ENCODE measurements around the gene FOXS1. TPM values are rescaled to one million over a fixed set of nuclear protein-coding genes. Genes with fewer than 3 reads are reported as not detected.

The FOXS1 gene
- total and polyA plus RNA-seq, 9 donors: 4.5 to 11.7 (median 7.0) TPM

GRCh38 chr20:31861385-31862156 is 16.2 kb upstream of the FOXS1 start:
- Histone ChIP-seq H3K27me3 (ENCODE audit: control insufficient read depth, insufficient read depth, low read length) (peaks cover 32% of the 10 kb centered on the region), H3K9me3 (replicated peaks; ENCODE audit: control insufficient read depth, low read depth, low read length) (no peaks in the 10 kb centered on the region), H3K36me3 (ENCODE audit: control insufficient read depth, insufficient read depth, low read length) (no peaks in the 10 kb centered on the region), H3K4me1 (ENCODE audit: control insufficient read depth, insufficient read depth, low read length) (peaks cover 13% of the 10 kb centered on the region), H3K27ac (ENCODE audit: low read length) (no peak overlapping the region), H3K4me3 (ENCODE audit: low read length) (peak overlapping the region; percentile 47)
- WGBS (ENCODE audit: insufficient coverage): 3% methylated on average over 35 of the region's 60 CpGs
- peak; percentile 83 for DNase-seq

GRCh38 chr20:31861135-31861384 is 15.7 kb upstream of the FOXS1 start:
- DNase-seq: no peak
- H3K9me3 ChIP-seq (replicated peaks; ENCODE audit: control insufficient read depth, low read depth, low read length): no peaks in the 10 kb centered on the region
- peaks cover 13% of the 10 kb centered on the region for H3K4me1 ChIP-seq (ENCODE audit: control insufficient read depth, insufficient read depth, low read length)
- no peaks in the 10 kb centered on the region for H3K36me3 ChIP-seq (ENCODE audit: control insufficient read depth, insufficient read depth, low read length)
- under 1% methylated on average over 20 of the region's 20 CpGs for WGBS (ENCODE audit: insufficient coverage)
- peaks cover 34% of the 10 kb centered on the region for H3K27me3 ChIP-seq (ENCODE audit: control insufficient read depth, insufficient read depth, low read length)
- H3K4me3 ChIP-seq (ENCODE audit: low read length): peak overlapping the region; percentile 47
- H3K27ac ChIP-seq (ENCODE audit: low read length): no peak overlapping the region

DNA sequence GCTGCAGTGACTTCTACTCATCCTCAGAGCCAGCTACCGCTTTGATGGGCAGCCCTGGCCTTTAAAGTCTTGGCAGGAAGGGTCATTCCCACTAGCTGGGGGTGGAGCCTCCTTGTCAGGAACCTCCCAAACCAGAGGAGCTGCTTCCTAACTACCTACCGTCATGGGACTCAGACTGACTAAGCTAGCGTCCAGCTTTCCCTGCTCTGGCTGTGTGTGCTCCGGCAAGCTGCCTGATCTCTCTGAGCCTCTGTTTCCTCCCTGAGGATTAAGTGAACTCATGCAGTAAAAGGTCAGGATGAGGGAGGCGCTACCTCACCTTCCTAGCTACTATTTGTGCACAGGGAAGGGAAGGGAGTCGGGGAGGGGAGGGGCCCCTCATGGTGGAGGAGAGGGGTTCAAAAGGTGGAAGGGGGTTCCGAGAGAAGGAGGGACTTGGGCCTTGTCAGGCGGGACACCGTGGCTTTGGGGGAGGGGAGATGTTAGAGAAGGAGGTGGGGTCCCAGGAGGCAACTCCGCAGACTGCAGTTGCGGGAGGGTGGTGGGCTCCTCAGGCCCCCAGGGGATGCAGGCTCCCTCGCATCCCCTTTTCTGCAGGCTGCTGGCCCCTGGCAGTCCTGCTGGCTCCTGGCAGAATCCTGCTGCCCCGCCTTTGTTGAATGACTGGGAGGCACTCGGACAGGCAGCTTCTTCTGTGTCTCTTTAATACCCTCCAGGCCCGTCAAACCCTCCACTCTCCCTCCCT is 15.2 kb upstream of the FOXS1 start:
- no peaks in the 10 kb centered on the region for H3K9me3 ChIP-seq (replicated peaks; ENCODE audit: control insufficient read depth, low read depth, low read length)
- 5% methylated on average over 11 of the region's 15 CpGs for WGBS (ENCODE audit: insufficient coverage)
- H3K27me3 ChIP-seq (ENCODE audit: control insufficient read depth, insufficient read depth, low read length): peaks cover 34% of the 10 kb centered on the region
- H3K27ac ChIP-seq (ENCODE audit: low read length): no peak overlapping the region
- DNase-seq: peak; percentile 57
- peaks cover 13% of the 10 kb centered on the region for H3K4me1 ChIP-seq (ENCODE audit: control insufficient read depth, insufficient read depth, low read length)
- H3K4me3 ChIP-seq (ENCODE audit: low read length): peak overlapping the region; percentile 47
- H3K36me3 ChIP-seq (ENCODE audit: control insufficient read depth, insufficient read depth, low read length): no peaks in the 10 kb centered on the region

- no peaks in the 10 kb centered on the region for H3K36me3 ChIP-seq (ENCODE audit: control insufficient read depth, insufficient read depth, low read length)
- no peak for DNase-seq
- no peak overlapping the region for H3K4me3 ChIP-seq (ENCODE audit: low read length)
- H3K9me3 ChIP-seq (replicated peaks; ENCODE audit: control insufficient read depth, low read depth, low read length): no peaks in the 10 kb centered on the region
- peaks cover 34% of the 10 kb centered on the region for H3K27me3 ChIP-seq (ENCODE audit: control insufficient read depth, insufficient read depth, low read length)
- peaks cover 13% of the 10 kb centered on the region for H3K4me1 ChIP-seq (ENCODE audit: control insufficient read depth, insufficient read depth, low read length)
- 100% methylated on average over 1 of the region's 7 CpGs for WGBS (ENCODE audit: insufficient coverage)
- H3K27ac ChIP-seq (ENCODE audit: low read length): no peak overlapping the region
These were observed 14.6 kb upstream of the FOXS1 start for GRCh38 chr20:31859998-31860380.

DNA sequence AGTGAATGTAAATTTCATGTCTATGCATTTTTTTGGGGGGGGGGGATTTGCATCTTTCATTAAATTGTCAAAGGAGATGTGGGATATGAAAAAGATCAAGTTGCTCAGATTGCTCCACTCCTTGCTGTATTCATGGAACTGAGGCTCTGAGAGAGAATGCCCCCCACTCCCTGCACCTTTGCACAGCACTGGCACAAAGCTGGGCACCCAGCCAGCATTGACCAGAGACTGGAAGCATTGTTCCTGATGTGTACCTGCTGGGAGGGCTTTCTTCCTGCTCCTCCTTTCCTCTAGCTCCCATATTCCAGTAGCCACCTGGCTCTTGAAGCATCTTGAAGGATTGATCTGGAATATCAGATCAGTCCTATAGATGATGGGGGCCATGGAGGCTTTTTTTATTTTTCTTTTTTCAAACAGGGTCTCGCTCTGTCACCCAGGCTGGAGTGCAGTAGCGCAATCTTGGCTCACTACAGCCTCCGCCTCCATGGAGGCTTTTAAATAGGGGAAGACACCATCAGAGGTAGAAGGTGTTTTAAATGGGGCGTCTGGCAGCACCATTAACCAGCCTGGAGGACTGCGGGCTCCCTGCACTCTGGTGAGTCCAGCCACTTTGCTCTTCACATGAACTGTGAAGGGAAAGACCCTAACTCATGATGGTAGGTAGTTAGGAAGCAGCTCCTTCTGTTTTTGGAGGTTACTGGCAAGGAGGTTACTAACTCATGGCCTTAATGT is 14.0 kb upstream of the FOXS1 start:
- Histone ChIP-seq H3K27me3 (ENCODE audit: control insufficient read depth, insufficient read depth, low read length) (peaks cover 34% of the 10 kb centered on the region), H3K9me3 (replicated peaks; ENCODE audit: control insufficient read depth, low read depth, low read length) (no peaks in the 10 kb centered on the region), H3K36me3 (ENCODE audit: control insufficient read depth, insufficient read depth, low read length) (no peaks in the 10 kb centered on the region), H3K27ac (ENCODE audit: low read length) (no peak overlapping the region), H3K4me3 (ENCODE audit: low read length) (no peak overlapping the region), H3K4me1 (ENCODE audit: control insufficient read depth, insufficient read depth, low read length) (peaks cover 13% of the 10 kb centered on the region)
- WGBS (ENCODE audit: insufficient coverage): no CpG with 5 or more reads among the region's 5 CpGs
- no peak for DNase-seq

- WGBS (ENCODE audit: insufficient coverage): no CpG with 5 or more reads among the region's 3 CpGs
- DNase-seq: peak; percentile 66
- peaks cover 34% of the 10 kb centered on the region for H3K27me3 ChIP-seq (ENCODE audit: control insufficient read depth, insufficient read depth, low read length)
These were observed 13.3 kb upstream of the FOXS1 start for GRCh38 chr20:31858760-31859083.

DNA sequence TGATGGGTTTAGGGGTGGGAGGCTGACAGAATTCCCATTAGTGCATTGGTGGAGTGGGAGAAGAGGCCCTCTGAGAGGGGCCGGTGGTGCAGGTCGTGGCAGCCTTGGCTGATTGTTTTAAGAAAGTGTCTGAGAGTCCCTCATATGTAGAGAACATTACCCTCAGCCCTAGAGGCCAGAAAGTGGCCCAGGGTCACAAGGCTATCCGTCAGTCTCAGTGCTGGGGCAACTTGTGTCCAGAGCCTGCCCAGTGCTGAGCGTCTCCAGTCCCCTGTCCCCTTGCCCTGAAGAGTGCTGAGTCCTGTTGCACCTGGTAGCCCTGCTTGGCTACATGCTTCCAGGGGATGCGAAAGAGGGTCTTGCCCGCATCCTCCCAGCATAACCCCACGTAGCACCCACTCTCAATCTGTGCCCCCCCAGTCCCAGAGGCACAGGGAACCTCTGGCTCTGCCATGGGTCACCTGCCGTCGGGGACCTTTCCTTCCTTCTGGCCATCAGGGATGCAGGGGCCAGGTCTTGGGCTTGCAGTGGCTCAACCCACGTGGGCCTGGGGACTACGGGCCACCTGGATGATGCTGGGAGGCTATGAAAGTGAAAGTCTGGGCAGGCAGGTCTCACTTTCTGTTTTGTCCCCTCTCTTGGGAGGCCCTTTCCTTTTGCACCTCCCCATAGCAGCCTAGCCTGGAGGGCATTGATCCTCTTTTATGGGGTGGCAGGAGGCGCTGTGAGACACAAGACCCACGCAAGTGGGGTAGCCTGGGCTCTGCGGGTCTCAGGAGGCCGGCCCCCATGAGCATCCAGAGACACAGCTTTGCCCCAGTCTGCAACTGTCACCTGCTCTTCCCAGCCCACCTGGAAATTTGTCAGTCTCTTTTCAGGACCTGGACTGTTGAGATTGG is 12.7 kb upstream of the FOXS1 start:
- 69% methylated on average over 9 of the region's 15 CpGs for WGBS (ENCODE audit: insufficient coverage)
- Histone ChIP-seq H3K4me3 (ENCODE audit: low read length) (no peak overlapping the region), H3K27me3 (ENCODE audit: control insufficient read depth, insufficient read depth, low read length) (peaks cover 34% of the 10 kb centered on the region), H3K9me3 (replicated peaks; ENCODE audit: control insufficient read depth, low read depth, low read length) (no peaks in the 10 kb centered on the region), H3K36me3 (ENCODE audit: control insufficient read depth, insufficient read depth, low read length) (no peaks in the 10 kb centered on the region), H3K4me1 (ENCODE audit: control insufficient read depth, insufficient read depth, low read length) (peaks cover 13% of the 10 kb centered on the region), H3K27ac (ENCODE audit: low read length) (no peak overlapping the region)
- DNase-seq: no peak

More at GRCh38 chr20:31858760-31859083, 13.3 kb upstream of the FOXS1 start:
- Histone ChIP-seq H3K9me3 (replicated peaks; ENCODE audit: control insufficient read depth, low read depth, low read length) (no peaks in the 10 kb centered on the region), H3K4me1 (ENCODE audit: control insufficient read depth, insufficient read depth, low read length) (peaks cover 13% of the 10 kb centered on the region), H3K27ac (ENCODE audit: low read length) (no peak overlapping the region), H3K36me3 (ENCODE audit: control insufficient read depth, insufficient read depth, low read length) (no peaks in the 10 kb centered on the region), H3K4me3 (ENCODE audit: low read length) (no peak overlapping the region)

DNA sequence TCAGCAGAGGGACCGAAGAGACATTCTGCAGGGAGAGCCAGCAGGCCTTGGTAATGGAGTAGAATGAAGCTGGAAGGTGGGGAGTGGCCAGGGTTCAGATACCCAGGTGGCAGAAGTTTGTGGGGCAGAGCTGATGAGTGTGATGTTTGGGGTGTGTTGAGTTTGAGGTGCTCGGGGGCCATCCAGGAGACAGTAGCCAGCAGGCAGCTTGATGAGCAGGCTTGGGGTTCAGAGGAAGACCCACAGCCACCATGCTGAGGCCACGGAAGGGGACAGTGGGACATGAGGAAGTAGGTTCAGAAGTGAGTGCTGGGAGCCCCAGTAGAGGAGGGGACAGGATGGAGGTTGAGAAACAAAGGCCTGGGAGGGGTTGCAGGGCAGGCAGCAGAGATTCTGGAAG is 11.1 kb upstream of the FOXS1 start:
- Histone ChIP-seq H3K36me3 (ENCODE audit: control insufficient read depth, insufficient read depth, low read length) (no peaks in the 10 kb centered on the region), H3K9me3 (replicated peaks; ENCODE audit: control insufficient read depth, low read depth, low read length) (no peaks in the 10 kb centered on the region), H3K4me1 (ENCODE audit: control insufficient read depth, insufficient read depth, low read length) (peaks cover 13% of the 10 kb centered on the region), H3K27me3 (ENCODE audit: control insufficient read depth, insufficient read depth, low read length) (peaks cover 40% of the 10 kb centered on the region), H3K4me3 (ENCODE audit: low read length) (no peak overlapping the region), H3K27ac (ENCODE audit: low read length) (no peak overlapping the region)
- DNase-seq: no peak
- WGBS (ENCODE audit: insufficient coverage): 62% methylated on average over 3 of the region's 3 CpGs

DNA sequence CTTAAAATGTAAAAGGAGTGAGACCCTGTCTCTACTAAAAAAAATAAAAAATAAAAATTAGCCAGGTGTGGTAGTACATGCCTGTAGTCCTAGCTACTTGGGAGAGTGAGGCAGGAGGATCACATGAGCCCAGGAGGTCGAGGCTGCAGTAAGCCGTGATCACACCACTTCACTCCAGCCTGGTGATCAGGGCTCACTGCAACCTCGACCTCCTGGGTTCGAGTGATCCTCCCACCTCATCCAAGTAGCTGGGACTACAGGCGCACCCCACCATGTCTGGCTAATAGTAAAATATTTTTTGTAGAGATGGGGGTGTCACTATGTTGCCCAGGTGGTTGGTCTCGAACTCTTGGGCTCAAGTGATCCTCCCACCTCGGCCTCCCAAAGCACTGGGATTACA is 8.1 kb upstream of the FOXS1 start:
- H3K27ac ChIP-seq (ENCODE audit: low read length): no peak overlapping the region
- no peak for DNase-seq
- H3K36me3 ChIP-seq (ENCODE audit: control insufficient read depth, insufficient read depth, low read length): no peaks in the 10 kb centered on the region
- H3K27me3 ChIP-seq (ENCODE audit: control insufficient read depth, insufficient read depth, low read length): peaks cover 41% of the 10 kb centered on the region
- no peak overlapping the region for H3K4me3 ChIP-seq (ENCODE audit: low read length)
- 90% methylated on average over 2 of the region's 7 CpGs for WGBS (ENCODE audit: insufficient coverage)
- H3K4me1 ChIP-seq (ENCODE audit: control insufficient read depth, insufficient read depth, low read length): no peaks in the 10 kb centered on the region
- H3K9me3 ChIP-seq (replicated peaks; ENCODE audit: control insufficient read depth, low read depth, low read length): no peaks in the 10 kb centered on the region

Measured in muscle of leg (tissue), 11 donors.